RWPE2 (cell line): ENCODE results near the gene KPNB1.
A peak's percentile ranks its signal among the peaks of the same experiment; 100 is the strongest.

Source experiments
- ATAC-seq: fragments of 200-7000 bp; cut with Tn5 transposase; 3 replicates; pipeline ENCODE4 v1.9.1; 2021; ENCODE audit warnings: low read depth
- DNase-seq: peaks from one replicate; pipeline ENCODE4 v3.0.0-alpha.2; 2020; ENCODE audit warnings: low spot score
- H3K27ac ChIP-seq: fragments of 450-650 bp; 2 replicates; pipeline ENCODE4 v1.5.1; 2017; ENCODE audit warnings: mild to moderate bottlenecking; ENCODE audit not compliant: poor library complexity, severe bottlenecking
- H3K27me3 ChIP-seq: fragments of 250-450 bp; sonication (Bioruptor Pico); 2 replicates; pipeline ENCODE4 v1.5.1; 2021; ENCODE audit warnings: mild to moderate bottlenecking, moderate library complexity; ENCODE audit not compliant: insufficient read depth, poor library complexity, severe bottlenecking
- H3K36me3 ChIP-seq: fragments of 250-450 bp; sonication (Bioruptor Pico); 2 replicates; pipeline ENCODE4 v1.5.1; 2020; ENCODE audit warnings: low read depth, mild to moderate bottlenecking, moderate library complexity
- H3K4me1 ChIP-seq: fragments of 250-450 bp; sonication (Bioruptor Pico); 2 replicates; pipeline ENCODE4 v1.5.1; 2021; ENCODE audit warnings: mild to moderate bottlenecking, moderate library complexity; ENCODE audit not compliant: insufficient read depth, poor library complexity, severe bottlenecking
- H3K4me3 ChIP-seq: fragments of 250-450 bp; sonication (Bioruptor Pico); 2 replicates; pipeline ENCODE4 v1.5.1; 2021; ENCODE audit warnings: mild to moderate bottlenecking, moderate library complexity; ENCODE audit not compliant: severe bottlenecking
- H3K9me3 ChIP-seq: fragments of 250-450 bp; sonication (Bioruptor Pico); 2 replicates; pipeline ENCODE4 v1.5.1; 2021; ENCODE audit warnings: mild to moderate bottlenecking, moderate library complexity; ENCODE audit not compliant: severe bottlenecking
- TF ChIP-seq, protein P1 (sequence below): fragments of 450-650 bp; IDR thresholded peaks from one replicate; pipeline ENCODE4 v1.5.1; 2017; ENCODE audit warnings: mild to moderate bottlenecking, moderate library complexity; ENCODE audit not compliant: poor library complexity, severe bottlenecking

Gene KPNB1

DNA sequence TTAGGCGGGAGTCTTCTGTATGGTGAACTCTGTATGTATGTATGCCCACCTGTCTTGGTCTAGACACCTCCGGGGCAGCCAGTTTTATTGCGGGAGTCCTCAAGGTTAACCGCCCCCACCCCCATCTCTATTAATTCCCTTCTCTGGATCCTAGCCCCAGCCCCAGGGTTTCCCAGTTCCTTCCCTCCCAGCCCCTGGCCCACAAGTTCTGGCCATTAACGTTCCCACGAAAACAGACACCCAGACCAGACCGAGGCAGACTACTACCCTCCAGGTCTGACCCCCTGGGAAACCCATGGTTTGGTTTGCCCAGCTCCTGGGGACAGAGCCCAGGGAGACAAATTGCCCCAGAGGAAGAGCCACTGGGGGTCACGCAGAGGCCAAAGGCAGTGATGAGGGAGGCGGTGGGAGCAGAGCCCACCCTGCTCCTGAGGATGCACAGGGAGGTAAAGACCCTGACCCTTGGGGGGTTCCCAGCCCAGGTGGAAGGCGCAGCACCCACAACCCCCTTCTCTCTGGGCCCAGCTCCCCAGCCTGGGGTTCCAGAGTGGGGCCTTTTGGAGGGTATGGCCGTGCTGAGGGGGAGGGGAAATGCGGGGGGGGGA lies 52.8 kb downstream of the KPNB1 start:
- H3K4me1 ChIP-seq, result no peaks in the 10 kb centered on the region
- no peak for ATAC-seq
- no peak for DNase-seq
- no peak overlapping the region for H3K27ac ChIP-seq
- no peaks in the 10 kb centered on the region for H3K9me3 ChIP-seq
- H3K27me3 ChIP-seq, result no peaks in the 10 kb centered on the region
- no peak overlapping the region for H3K4me3 ChIP-seq
- TF ChIP-seq, protein P1, sequence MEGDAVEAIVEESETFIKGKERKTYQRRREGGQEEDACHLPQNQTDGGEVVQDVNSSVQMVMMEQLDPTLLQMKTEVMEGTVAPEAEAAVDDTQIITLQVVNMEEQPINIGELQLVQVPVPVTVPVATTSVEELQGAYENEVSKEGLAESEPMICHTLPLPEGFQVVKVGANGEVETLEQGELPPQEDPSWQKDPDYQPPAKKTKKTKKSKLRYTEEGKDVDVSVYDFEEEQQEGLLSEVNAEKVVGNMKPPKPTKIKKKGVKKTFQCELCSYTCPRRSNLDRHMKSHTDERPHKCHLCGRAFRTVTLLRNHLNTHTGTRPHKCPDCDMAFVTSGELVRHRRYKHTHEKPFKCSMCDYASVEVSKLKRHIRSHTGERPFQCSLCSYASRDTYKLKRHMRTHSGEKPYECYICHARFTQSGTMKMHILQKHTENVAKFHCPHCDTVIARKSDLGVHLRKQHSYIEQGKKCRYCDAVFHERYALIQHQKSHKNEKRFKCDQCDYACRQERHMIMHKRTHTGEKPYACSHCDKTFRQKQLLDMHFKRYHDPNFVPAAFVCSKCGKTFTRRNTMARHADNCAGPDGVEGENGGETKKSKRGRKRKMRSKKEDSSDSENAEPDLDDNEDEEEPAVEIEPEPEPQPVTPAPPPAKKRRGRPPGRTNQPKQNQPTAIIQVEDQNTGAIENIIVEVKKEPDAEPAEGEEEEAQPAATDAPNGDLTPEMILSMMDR, result no peak
- H3K36me3 ChIP-seq, result peaks cover 6% of the 10 kb centered on the region; the same call in 1 of the 2 replicates

DNA sequence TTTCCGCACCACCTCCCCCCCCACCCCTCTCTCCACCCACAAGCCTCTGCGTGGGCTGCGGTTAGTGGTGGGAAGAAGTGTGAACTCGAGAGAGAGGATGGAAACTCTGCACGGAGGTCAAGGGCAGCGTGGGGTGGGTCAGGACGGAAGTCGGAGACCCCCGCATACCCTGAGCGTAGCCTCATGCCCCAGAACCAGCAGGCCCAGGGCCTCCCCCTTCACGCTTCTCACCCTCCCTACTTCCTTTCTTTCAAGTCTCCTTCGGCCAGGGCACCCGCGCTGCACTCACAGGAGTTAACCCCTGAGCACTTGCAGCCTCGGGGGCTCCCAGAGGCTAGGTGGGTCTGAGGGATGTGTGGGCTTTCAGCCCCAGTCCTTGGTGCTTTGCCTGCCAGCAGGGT lies 53.5 kb downstream of the KPNB1 start:
- Histone ChIP-seq H3K27me3 (no peaks in the 10 kb centered on the region), H3K4me1 (no peaks in the 10 kb centered on the region), H3K9me3 (no peaks in the 10 kb centered on the region), H3K36me3 (peaks cover 6% of the 10 kb centered on the region; the same call in 1 of the 2 replicates), H3K4me3 (no peak overlapping the region), H3K27ac (no peak overlapping the region)
- ATAC-seq, result no peak
- TF ChIP-seq, protein P1, result no peak
- peak; percentile 51 for DNase-seq

DNA sequence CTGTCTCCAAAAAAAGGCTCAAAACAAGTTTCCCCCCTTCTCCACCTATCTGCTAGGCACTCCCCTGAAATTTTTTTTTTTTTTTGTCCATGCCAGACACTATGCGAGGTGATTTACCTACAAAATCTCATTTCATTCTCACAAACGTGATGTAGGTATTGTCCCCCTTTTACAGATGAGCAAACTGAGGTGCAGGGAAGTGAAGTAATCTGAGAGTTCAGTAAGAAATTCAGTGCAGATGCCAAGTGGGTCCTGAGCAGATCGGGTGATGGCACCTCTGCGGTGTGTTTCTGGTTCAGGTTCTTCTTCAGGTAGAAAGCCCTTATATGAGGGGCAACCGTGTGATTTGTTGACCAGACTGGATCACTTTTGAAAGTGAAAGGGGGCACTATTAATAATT lies 54.0 kb downstream of the KPNB1 start:
- ATAC-seq (no peak), DNase-seq (no peak)
- Histone ChIP-seq H3K4me3 (no peak overlapping the region), H3K27ac (no peak overlapping the region), H3K27me3 (no peaks in the 10 kb centered on the region), H3K4me1 (no peaks in the 10 kb centered on the region), H3K9me3 (no peaks in the 10 kb centered on the region), H3K36me3 (peaks cover 6% of the 10 kb centered on the region; the same call in 1 of the 2 replicates)
- TF ChIP-seq, protein P1, result no peak

DNA sequence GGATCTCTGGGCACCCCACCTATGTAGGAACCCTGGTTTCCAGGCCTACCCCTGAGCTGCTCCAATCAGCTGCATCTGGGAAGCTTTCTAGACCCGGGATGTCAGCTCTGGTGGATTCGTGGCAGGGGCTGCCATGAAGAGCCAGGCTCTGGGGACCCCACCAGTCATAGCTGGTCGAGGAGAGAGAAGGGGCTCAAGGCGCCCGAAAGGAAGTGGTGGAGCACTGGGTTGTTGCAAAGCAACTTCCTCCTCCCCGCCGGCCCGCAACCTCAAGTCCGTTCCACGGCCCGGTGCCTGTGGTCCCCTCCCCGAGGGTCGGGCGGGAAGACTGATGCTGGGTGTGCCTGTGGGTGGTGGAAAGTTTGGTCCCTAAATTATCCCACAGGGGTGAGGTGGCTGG lies 54.4 kb downstream of the KPNB1 start:
- no peaks in the 10 kb centered on the region for H3K9me3 ChIP-seq
- H3K4me1 ChIP-seq, result no peaks in the 10 kb centered on the region
- H3K4me3 ChIP-seq, result no peak overlapping the region
- peaks cover 2% of the 10 kb centered on the region; the same call in 1 of the 2 replicates for H3K36me3 ChIP-seq
- TF ChIP-seq, protein P1, result no peak
- no peaks in the 10 kb centered on the region for H3K27me3 ChIP-seq
- H3K27ac ChIP-seq, result no peak overlapping the region
- DNase-seq (no peak), ATAC-seq (no peak)

DNA sequence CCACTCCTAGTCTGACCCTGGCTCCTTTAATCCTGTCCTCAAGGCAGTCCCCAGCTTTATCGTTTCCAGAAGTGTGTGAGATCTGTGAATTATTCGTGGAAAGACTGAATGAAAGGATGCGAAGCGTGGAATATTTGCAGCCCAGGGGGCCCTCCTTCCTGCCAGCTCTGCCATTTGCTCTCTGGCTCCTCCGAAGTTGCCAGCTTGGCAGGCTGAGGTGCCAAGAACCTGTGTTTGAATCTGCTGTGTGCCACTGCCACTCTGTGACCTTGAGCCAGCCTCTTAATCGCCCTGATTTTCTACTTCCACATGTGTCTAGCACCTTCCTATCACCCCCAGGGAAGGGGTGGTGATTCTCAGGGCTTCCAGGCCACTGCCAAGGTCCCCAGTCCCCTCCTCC lies 55.0 kb downstream of the KPNB1 start:
- Histone ChIP-seq H3K27me3 (no peaks in the 10 kb centered on the region), H3K36me3 (no peaks in the 10 kb centered on the region), H3K9me3 (no peaks in the 10 kb centered on the region), H3K4me1 (no peaks in the 10 kb centered on the region), H3K4me3 (no peak overlapping the region), H3K27ac (no peak overlapping the region)
- ATAC-seq (no peak), DNase-seq (no peak)
- TF ChIP-seq, protein P1, result no peak
